C4-2B (cell line): ENCODE data around the gene BRWD1.

Experiments
- H3K27ac ChIP-seq: fragments of 450-650 bp; 2 replicates; pipeline ENCODE4 v1.5.1; 2017
- ZFX ChIP-seq: fragments of 450-650 bp; IDR thresholded peaks from 2 replicates; pipeline ENCODE4 v1.6.1; 2017
- TF ChIP-seq, protein P1 (sequence below): fragments of 450-650 bp; conservative IDR thresholded peaks from 2 replicates; pipeline ENCODE4 v1.5.1; 2017; ENCODE audit warnings: mild to moderate bottlenecking

BRWD1 gene

DNA sequence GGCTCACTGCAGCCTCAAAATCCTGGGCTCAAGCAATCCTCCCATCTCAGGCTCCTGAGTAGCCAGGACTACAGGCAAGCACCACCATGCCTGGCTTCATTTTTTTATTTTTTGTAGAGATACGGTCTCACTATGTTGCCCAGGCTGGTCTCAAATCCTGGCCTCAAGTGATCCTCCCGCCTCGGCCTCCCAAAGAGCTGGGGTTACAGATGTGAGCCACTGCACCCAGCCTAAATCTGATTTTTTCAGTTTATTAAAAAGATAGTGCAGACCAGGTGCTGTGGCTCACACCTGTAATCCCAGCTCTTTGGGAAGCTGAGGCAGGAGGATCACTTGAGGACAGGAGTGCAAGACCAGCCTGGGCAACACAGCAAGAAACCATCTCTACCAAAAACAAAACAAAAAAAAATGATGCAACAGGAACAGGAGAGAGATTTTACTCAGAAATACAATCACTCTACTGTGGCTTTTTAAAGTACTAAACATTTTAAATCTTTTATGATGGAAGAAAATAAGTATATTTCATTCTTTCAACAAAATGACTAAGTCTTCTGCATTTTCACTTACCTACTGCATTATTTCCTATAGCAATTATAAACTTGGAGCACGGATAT is 132.1 kb downstream of the BRWD1 start:
- H3K27ac ChIP-seq: no peak overlapping the region
- no peak for TF ChIP-seq ZFX
- TF ChIP-seq, protein P1, sequence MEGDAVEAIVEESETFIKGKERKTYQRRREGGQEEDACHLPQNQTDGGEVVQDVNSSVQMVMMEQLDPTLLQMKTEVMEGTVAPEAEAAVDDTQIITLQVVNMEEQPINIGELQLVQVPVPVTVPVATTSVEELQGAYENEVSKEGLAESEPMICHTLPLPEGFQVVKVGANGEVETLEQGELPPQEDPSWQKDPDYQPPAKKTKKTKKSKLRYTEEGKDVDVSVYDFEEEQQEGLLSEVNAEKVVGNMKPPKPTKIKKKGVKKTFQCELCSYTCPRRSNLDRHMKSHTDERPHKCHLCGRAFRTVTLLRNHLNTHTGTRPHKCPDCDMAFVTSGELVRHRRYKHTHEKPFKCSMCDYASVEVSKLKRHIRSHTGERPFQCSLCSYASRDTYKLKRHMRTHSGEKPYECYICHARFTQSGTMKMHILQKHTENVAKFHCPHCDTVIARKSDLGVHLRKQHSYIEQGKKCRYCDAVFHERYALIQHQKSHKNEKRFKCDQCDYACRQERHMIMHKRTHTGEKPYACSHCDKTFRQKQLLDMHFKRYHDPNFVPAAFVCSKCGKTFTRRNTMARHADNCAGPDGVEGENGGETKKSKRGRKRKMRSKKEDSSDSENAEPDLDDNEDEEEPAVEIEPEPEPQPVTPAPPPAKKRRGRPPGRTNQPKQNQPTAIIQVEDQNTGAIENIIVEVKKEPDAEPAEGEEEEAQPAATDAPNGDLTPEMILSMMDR: no peak

DNA sequence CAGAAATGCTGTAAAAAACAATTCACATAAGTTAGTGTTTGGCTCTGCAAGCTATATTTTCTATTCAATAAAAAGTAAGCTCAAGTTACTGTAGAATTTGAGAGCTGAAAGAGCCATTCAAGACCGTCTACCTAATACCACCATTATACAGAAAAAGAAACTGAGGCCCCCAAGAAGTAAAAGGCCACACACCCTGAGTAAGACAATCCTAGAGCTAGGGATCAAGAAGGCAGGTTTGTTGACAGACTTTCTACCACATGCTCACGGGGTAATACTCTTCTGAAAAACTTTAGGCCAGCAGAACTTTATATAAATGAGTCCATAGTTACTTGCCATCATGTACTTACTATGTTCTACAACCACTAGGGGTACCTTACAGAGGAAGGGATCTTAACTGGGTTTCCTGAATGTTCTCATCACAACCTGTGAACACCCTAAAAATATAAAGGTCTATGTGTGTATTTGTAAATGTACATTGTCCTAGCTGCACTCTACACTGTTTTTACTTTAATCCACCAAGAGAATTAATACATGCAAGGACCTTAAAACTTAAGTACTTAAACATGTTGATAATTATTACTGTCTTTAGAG is 132.9 kb downstream of the BRWD1 start:
- TF ChIP-seq, protein P1: peak; percentile 4; the same call in 1 of the 2 replicates
- TF ChIP-seq ZFX: no peak
- H3K27ac ChIP-seq: no peak overlapping the region

DNA sequence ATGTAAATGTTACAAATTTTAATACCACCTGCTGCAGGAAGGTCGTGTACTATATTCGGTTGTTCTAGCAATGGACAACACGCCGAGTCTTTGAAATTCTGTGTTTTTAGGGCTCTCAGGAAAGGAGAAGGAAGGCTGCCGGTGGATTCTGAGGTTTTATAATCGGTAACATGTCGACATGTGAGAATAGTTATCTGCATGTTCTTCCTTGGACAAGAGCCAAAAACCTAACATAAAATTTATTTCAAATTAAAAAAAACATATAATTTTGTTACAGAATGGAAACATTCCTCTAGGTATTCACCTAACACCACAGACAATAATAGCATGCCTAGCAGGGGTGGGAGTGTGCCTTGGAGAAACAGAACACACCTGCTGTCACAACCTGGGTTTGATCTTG is 135.0 kb downstream of the BRWD1 start:
- TF ChIP-seq, protein P1: no peak
- TF ChIP-seq ZFX: no peak
- no peak overlapping the region for H3K27ac ChIP-seq

DNA sequence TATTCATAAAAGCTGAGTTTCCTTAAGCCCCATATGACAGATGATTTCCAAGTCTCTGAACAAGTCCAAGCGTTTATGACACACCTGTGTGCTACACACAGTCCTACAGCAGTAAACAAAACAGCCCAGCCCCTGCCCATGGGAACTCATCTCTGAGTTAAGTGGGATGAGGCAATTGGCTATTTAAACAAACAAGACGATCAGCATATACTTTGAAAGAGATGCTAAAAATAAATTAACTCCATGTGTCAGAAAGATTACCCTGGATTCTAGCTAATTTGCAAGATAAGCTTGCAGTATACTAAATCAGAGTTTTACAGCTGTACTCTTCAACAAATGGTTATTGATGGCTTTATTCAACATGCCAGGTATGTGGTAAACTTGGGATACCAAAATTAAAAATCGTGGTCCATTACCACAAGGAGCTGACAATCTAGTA is 137.1 kb downstream of the BRWD1 start:
- H3K27ac ChIP-seq: no peak overlapping the region
- TF ChIP-seq ZFX: no peak
- TF ChIP-seq, protein P1: no peak

DNA sequence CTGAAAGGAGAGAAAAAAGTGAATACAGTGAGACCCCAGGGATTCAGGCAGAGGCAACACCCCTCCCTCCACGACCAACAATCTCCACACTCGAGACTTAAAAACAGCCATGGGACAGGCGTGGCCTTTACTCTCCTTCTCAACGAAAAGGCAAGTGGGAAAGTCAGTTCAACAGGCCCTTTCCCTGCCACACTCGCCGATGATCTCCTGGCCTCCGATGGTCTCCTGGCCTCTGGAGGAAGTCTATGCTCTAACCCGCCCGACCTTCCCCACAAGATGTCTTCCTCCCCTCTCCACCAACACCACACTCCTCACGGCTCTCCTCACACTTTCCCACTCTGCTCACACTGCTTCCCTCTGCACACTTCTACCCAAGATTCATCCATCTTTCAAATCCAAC is 137.8 kb downstream of the BRWD1 start:
- no peak overlapping the region for H3K27ac ChIP-seq
- TF ChIP-seq, protein P1: no peak
- TF ChIP-seq ZFX: no peak

DNA sequence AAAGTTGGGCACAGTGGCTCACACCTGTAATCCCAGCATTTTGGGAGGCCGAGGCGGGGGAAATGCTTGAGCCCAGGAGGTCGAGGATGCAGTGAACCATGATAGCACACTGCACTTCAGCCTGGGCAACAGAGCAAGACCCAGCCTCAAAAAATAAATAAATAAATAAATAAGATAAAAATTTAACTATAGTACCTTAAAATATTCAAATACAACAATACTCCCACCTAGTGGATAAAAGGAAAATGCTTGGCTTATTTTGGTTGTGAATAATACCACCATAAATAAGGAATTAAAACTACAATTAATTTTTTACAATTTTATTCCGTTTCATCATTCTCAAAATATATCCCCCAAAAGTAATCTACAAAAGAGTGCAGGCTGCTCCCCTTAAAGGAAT is 138.3 kb downstream of the BRWD1 start:
- TF ChIP-seq, protein P1: peak; percentile 66
- no peak for TF ChIP-seq ZFX
- H3K27ac ChIP-seq: no peak overlapping the region
